Left lung (tissue), 10 donors: ENCODE measurements around the gene LDAH. TPM values are rescaled to one million over a fixed set of nuclear protein-coding genes. Genes with fewer than 3 reads are reported as not detected.

Experiments
- ATAC-seq: fragments of 200-7000 bp; cut with Tn5 transposase; one replicate; pipeline ENCODE4 v1.9.1; 2020; ENCODE audit warnings: moderate library complexity
- DNase-seq, 4 donors: peaks; one replicate each; pipeline ENCODE4 v3.0.0-alpha.2; 2013 to 2020
- H3K27ac ChIP-seq, 2 donors: fragments of 200-600 bp; sonication (generic) in 1 of 2; one replicate each; pipeline versions ENCODE4 v1.5.0 to v1.8.0; 2020 to 2021
- H3K27me3 ChIP-seq, 2 donors: fragments of 200-600 bp; sonication (generic) in 1 of 2; one replicate each; pipeline versions ENCODE4 v1.5.0 to v1.8.0; 2020 to 2021
- H3K36me3 ChIP-seq, 2 donors: fragments of 200-600 bp; sonication (generic) in 1 of 2; one replicate each; pipeline versions ENCODE4 v1.5.0 to v1.8.0; 2020 to 2021
- H3K4me1 ChIP-seq, 2 donors: fragments of 200-600 bp; one replicate each; pipeline ENCODE4 v1.8.0; 2021
- H3K4me3 ChIP-seq, 2 donors: fragments of 200-600 bp; sonication (generic) in 1 of 2; one replicate each; pipeline versions ENCODE4 v1.5.0 to v1.8.0; 2020 to 2021; ENCODE audit warnings: mild to moderate bottlenecking in 1 of 2
- H3K9me3 ChIP-seq, 2 donors: fragments of 200-600 bp; sonication (generic) in 1 of 2; one replicate each; pipeline versions ENCODE4 v1.5.0 to v1.8.0; 2020 to 2021
- CTCF ChIP-seq, 2 donors: fragments of 200-600 bp; sonication (generic) in 1 of 2; IDR thresholded peaks; one replicate each; pipeline versions ENCODE4 v1.5.0 to v1.8.0; 2021; ENCODE audit warnings: antibody characterized with exemption in 2 of 2
- intact Hi-C, 2 donors: fragments of 100-400 bp; cut with DNase I; formaldehyde crosslinking; loops; one replicate each; pipeline versions ENCODE4 v1.11.2 to v1.14.2; 2022
- polyA plus RNA-seq, 6 donors: library from polyadenylated mRNA; unstranded; fragments of 120-200 nt; gene quantifications; one replicate each; pipeline ENCODE4 v1.2.1, GENCODE V29; 2013; ENCODE audit not compliant: insufficient read length in 6 of 6
- total RNA-seq, 2 donors: library from RNA; stranded (reverse); fragmentation: NEBNext Ultra II Directional; extraction: Animal tissue kit (Norgen Biotek cat#: 25700); gene quantifications; one replicate each; pipeline ENCODE4 v1.2.1, GENCODE V29; 2021
- donor health status: DM: no; HTN: yes; CAD: no.
- donor health status: DM: no; HTN: no; CAD: no.

Gene LDAH
- total and polyA plus RNA-seq, 8 donors: 20.2 to 25.7 (median 22.3) TPM

DNA sequence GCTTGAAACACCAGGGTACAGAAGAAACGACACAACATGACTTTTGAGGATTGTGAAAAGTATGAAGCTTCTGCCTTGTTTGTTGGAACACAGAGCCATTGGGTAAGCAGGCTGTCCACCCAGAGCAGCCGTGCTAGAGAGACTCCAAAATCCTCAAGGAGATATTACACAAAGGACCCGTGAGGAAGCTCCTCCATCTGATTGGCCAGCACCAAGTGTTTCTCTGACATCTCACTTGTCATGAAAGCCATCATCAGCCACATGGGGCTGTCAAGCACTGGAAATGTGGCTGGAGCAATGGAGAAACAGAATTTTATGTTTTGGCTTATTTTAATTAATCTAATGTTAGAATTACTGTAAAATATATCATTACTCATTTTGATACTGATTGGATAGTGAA is 29.8 kb upstream of the LDAH start:
- no peak for DNase-seq
- H3K36me3 ChIP-seq: no peaks in the 10 kb centered on the region
- no peak for TF ChIP-seq CTCF (IDR thresholded peaks at IDR 0.05)

DNA sequence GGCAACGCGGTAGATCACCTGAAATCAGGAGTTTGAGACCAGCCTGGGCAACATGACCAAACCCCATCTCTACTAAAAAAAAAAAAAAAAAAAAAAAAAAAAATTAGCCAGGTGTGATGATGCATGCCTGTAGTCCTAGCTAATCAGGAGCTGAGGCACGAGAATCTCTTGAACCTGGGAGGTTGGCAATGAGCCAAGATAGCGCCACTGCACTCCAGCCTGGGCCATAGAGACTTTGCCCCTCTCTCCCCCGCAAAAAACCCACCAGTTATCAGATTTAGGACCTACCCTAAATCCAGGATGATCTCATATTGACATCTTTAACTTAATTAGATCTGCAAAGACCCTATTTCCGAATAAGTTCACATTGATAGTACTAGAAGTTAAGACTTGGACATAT is 29.2 kb upstream of the LDAH start:
- DNase-seq (no peak), ATAC-seq (no peak)
- intact Hi-C loops: no loop called here
- Histone ChIP-seq H3K36me3 (no peaks in the 10 kb centered on the region), H3K27ac (no peak overlapping the region), H3K27me3 (no peaks in the 10 kb centered on the region), H3K9me3 (no peaks in the 10 kb centered on the region), H3K4me3 (no peak overlapping the region), H3K4me1 (no peaks in the 10 kb centered on the region)
- no peak for TF ChIP-seq CTCF (IDR thresholded peaks at IDR 0.05)

More for the DNA sequence above, 29.8 kb upstream of the LDAH start:
- no peak for ATAC-seq
- no peaks in the 10 kb centered on the region for H3K9me3 ChIP-seq
- intact Hi-C loops: no loop called here
- H3K27me3 ChIP-seq: no peaks in the 10 kb centered on the region
- no peak overlapping the region for H3K27ac ChIP-seq
- H3K4me3 ChIP-seq: no peak overlapping the region
- no peaks in the 10 kb centered on the region for H3K4me1 ChIP-seq

DNA sequence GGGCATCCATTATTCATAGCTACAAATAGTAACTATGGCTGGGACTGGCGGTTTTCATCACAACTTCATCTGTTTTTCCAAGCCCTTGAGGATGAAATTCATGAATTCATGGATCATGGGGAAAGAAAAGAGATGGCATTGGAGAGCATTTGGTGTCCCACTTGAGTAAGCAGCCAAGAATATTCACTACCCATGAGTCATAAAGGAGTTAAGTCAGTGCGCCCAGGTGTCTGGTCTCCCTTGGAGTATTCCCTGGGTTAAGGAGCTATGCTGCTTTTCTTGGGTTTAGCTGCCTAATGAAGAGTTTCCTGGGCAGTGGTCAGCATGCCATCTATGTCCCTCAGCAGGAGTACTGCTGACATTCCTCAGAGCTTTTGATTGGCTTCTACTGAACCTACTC is 21.3 kb upstream of the LDAH start:
- Histone ChIP-seq H3K9me3 (no peaks in the 10 kb centered on the region), H3K36me3 (no peaks in the 10 kb centered on the region), H3K4me3 (no peak overlapping the region), H3K27me3 (peaks cover 0 to 23% of the 10 kb centered on the region in 2 donors), H3K4me1 (no peaks in the 10 kb centered on the region), H3K27ac (no peak overlapping the region)
- no peak for TF ChIP-seq CTCF (IDR thresholded peaks at IDR 0.05)
- intact Hi-C loops: no loop called here
- DNase-seq: no peak
- no peak for ATAC-seq

GRCh38 chr2:20839052-20839451 is 16.2 kb upstream of the LDAH start:
- intact Hi-C loops: no loop called here
- ATAC-seq: no peak

DNA sequence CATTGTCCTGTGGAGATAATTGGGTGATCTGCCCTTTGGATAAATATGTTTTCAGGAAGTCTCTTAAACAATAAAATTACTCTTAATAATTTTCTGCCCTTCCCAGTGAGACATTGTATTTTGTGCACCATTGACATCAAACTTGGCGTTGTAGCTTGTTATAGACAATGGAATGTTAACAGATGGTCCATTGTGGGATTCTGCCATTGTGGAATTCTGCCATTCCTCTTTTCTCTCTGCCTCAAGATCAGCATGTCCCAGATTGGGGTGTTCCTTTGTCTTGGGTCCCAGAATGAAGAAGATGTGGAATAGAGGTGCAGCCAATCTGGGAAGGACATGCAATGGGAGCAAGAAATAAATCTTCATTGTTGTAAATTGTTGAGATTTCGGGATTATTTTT is 15.1 kb upstream of the LDAH start:
- Histone ChIP-seq H3K4me1 (no peaks in the 10 kb centered on the region), H3K4me3 (no peak overlapping the region), H3K36me3 (no peaks in the 10 kb centered on the region), H3K27me3 (peaks cover 3 to 50% of the 10 kb centered on the region in 2 donors), H3K27ac (no peak overlapping the region), H3K9me3 (no peaks in the 10 kb centered on the region)
- DNase-seq (no peak), ATAC-seq (no peak)
- intact Hi-C loops: no loop called here
- TF ChIP-seq CTCF (IDR thresholded peaks at IDR 0.05): no peak

More at GRCh38 chr2:20839052-20839451, 16.2 kb upstream of the LDAH start:
- no peak overlapping the region for H3K4me3 ChIP-seq
- TF ChIP-seq CTCF (IDR thresholded peaks at IDR 0.05): no peak
- no peaks in the 10 kb centered on the region for H3K9me3 ChIP-seq
- no peaks in the 10 kb centered on the region for H3K4me1 ChIP-seq
- peaks cover 3 to 42% of the 10 kb centered on the region in 2 donors for H3K27me3 ChIP-seq
- H3K36me3 ChIP-seq: no peaks in the 10 kb centered on the region
- H3K27ac ChIP-seq: no peak overlapping the region
- no peak for DNase-seq
